ENCODE data around the gene TSPEAR.

The TSPEAR gene

DNA sequence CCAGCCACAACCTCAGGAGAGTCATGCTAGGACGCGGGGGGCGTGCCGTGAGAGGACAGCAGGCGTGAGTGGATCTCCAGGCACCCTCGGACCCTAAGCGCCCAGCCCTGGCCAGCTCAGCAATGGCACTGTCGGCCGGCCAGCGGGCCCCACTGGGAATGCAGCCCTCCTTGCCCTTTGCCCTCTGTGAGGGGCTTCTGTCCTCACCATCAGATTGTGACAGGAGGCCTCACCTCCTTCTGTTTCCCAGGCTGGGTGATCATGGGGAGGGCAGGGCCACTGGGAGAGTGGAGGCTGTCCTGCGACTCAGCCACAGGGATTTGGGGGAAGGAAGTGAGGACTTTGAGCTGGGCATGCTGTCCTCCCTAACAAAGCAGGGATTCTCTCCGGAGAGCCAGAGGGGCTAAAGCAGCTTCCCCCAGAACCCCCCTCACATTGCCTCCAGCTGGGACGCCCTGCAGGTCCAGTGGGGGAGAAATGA lies 262.7 kb downstream of the TSPEAR start:
- TF ChIP-seq, protein P1, sequence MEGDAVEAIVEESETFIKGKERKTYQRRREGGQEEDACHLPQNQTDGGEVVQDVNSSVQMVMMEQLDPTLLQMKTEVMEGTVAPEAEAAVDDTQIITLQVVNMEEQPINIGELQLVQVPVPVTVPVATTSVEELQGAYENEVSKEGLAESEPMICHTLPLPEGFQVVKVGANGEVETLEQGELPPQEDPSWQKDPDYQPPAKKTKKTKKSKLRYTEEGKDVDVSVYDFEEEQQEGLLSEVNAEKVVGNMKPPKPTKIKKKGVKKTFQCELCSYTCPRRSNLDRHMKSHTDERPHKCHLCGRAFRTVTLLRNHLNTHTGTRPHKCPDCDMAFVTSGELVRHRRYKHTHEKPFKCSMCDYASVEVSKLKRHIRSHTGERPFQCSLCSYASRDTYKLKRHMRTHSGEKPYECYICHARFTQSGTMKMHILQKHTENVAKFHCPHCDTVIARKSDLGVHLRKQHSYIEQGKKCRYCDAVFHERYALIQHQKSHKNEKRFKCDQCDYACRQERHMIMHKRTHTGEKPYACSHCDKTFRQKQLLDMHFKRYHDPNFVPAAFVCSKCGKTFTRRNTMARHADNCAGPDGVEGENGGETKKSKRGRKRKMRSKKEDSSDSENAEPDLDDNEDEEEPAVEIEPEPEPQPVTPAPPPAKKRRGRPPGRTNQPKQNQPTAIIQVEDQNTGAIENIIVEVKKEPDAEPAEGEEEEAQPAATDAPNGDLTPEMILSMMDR (IDR thresholded peaks at IDR 0.05; ENCODE audit: low read depth, low read length, poor library complexity, severe bottlenecking) = no peak
- H3K27me3 ChIP-seq (ENCODE audit: control insufficient read depth, low read length) = no peaks in the 10 kb centered on the region
- H3K4me3 ChIP-seq (ENCODE audit: low read length) = no peak overlapping the region

More for the DNA sequence above, 262.7 kb downstream of the TSPEAR start:
- Histone ChIP-seq H3K27ac (ENCODE audit: low read depth, low read length) (no peak overlapping the region), H3F3A (ENCODE audit: control insufficient read depth, insufficient read depth) (no peaks in the 10 kb centered on the region), H3K36me3 (ENCODE audit: control insufficient read depth, low read length) (no peaks in the 10 kb centered on the region), H3K79me2 (ENCODE audit: control insufficient read depth, low read length) (no peaks in the 10 kb centered on the region), H3K9me3 (ENCODE audit: control insufficient read depth, insufficient read depth, low read length) (no peaks in the 10 kb centered on the region), H3K4me1 (ENCODE audit: control insufficient read depth, low read length) (no peaks in the 10 kb centered on the region), H3K4me2 (ENCODE audit: low read length) (no peak overlapping the region), H3K9me2 (replicated peaks; ENCODE audit: control insufficient read depth, low read length) (no peaks in the 10 kb centered on the region), H4K20me1 (ENCODE audit: control insufficient read depth, insufficient read depth, low read depth, low read length) (no peaks in the 10 kb centered on the region)

Measured in DOHH2 (cell line).